Cerebellar cortex (tissue), 1 donor: ENCODE results near the gene GRIK5.

Source experiments
- DNase-seq: peaks from one replicate; pipeline ENCODE4 v3.0.0-alpha.2; 2015; ENCODE audit warnings: low spot score

The GRIK5 gene

GRCh38 chr19:42010245-42011126 is 59.5 kb downstream of the GRIK5 start:
- no peak for DNase-seq

- DNase-seq = no peak
Observed at GRCh38 chr19:42006569-42006968, 63.4 kb downstream of the GRIK5 start.

- no peak for DNase-seq
Observed at GRCh38 chr19:42005504-42005903, 64.5 kb downstream of the GRIK5 start.

DNA sequence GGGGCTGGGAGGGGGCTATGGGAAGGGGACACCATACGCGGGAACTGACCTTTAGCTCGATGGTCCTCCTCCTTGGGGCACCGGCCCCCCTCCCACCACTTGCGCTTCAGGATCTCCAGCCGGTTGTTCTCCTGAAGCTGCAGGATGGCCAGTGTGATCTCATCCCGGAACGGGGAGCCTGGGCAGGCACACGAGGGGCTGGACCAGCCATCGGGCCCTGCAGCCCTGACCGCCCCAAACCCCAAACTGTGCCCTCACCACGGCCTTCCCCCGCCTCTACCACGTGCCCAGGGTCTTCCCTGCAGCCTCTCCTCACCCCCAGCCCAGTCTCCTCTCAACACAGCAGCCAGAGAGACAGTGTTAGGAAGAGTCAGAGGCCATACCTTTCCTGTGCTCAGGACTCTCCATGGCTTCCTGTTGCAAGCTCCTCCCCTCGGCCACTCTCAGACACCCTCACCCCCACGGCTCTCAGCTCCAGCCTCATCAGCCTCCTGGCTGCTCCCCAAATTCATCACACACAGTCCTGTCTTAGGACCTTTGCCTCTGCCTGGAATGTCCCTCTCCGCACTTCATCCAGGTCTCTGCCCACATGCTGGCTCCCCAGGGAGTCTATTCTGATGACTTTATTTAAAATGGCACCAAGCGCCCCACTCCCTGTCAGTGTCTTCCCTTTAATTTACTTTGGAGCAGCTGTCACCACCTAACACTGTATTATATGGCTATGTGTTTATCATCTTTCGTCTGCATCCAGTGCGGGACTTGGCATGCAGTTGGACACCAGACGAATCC is 66.3 kb downstream of the GRIK5 start:
- DNase-seq = no peak

DNA sequence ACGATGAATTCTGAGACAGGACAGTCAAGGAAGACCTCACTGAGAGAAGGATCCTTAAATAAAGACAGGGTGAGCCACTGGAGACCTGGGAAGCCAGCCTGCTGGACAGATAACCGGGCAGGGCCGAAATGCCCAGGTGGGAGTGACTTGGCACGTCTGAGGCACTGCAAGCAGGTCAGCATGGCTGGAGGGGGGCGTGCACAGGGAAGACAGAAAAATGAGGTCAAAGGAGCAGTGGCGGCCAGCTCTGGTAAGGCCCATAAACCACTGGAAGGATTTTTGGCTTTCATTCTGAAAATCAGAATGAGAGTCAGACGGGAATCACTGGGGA is 70.2 kb downstream of the GRIK5 start:
- DNase-seq = peak; percentile 58

DNA sequence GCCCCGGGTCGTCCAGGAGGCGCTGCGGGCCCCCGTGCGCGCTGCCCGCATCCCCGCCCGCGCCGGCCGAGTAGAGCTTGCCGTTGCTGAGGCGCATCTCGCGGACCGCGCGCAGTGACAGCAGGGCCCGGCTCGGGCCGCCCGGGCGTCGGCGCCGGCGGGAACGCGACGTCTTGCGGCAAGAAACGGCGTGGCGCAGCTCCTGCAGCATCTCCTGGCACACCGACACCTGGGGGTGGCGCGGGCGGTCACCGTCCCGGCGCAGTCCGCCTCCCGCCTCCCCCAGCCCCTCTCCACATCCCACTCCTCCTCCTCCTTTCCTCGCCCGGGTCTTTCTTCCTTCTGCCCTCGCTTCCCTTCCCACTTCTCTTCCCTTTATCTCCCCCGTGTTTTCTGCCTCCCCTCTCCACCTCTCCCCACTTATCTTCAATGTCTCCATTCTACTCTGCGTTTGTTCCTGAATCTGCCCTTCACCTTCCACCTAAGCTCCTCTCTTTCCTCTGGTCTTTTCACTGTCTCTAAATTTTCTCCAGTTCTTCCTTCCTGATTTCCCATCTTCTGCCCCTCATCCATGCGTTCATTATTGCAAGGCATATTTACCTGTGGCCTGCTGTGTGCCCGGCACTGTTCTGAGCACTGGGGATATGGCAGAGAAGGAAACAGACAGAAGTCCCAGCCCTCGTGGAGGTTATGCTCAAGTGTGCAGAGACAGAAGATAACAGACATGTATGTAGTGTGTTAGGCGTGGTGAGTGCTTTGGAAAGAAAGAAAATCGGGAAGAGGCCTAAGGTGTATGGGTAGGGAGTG is 70.7 kb downstream of the GRIK5 start:
- peak; percentile 16 for DNase-seq

- peak; percentile 64 for DNase-seq
Observed at GRCh38 chr19:41998246-41999020, 71.6 kb downstream of the GRIK5 start.

GRCh38 chr19:41997851-41998229 is 72.2 kb downstream of the GRIK5 start:
- peak; percentile 40 for DNase-seq

GRCh38 chr19:41997121-41997850 is 72.7 kb downstream of the GRIK5 start:
- peak; percentile 21 for DNase-seq

GRCh38 chr19:41995959-41996797 is 73.8 kb downstream of the GRIK5 start:
- DNase-seq = peak; percentile 83

DNA sequence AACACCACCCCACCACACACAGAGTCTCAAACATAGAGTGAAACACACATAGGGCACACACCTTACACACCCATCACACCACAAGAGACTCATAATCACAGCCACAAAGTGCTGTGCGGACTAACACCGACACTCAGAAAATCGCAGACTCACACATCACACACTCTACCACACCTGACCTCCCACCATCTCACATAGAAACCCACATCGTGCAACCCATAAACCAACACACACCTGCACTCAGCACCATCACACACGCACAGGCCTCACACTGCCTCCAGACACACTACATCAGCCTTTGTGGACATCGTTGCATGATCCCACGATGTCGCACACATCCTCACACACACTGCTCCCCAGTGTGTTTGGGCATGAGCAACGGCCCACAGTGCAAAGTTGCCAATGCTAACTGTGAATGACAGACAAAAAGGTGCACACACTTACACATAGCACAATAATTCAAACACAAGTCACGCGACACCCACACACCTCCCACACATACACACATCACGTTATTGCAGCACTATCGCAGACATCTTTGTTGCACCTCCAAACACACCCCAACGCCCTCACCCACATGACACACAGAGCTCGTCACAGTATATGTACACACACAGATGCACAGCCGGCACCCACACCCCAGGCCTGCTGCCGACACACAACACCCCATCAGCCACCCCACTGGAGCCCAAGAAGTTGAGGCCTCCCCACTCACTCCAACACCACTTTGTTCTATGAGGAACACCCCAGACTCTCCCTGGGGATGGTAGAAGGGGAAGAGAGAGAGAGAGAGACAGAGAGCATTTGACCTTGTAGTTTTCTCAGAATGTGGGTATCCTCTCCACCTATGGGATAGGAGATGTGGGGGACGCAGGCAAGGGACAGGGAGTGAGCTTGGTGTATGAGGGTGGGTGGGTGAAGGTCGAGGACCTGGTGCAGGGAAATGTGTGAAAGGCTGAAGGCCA is 74.7 kb downstream of the GRIK5 start:
- DNase-seq = no peak

DNA sequence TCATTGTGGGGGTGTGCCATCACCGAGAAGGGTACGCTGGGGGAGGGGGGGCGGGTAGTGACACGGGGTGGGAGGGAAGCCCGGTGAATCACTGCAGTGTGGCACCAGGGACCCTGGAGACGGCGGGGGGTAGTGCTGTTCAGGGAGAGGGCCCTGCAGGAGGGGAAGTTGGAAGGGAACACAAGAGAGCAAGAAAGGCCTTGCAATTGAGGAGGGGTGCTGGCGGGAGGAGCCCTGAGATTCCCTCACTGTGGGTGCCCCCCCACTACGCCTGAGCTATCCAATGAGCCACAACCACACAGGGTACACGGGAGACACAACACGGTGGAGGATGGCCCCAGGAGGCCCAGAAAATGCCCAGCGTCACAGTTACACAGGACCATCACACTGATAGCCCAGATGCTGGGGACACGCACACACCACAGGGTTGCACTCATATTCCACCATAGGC is 75.5 kb downstream of the GRIK5 start:
- DNase-seq = peak; percentile 9

- DNase-seq = peak; percentile 79
Observed at GRCh38 chr19:41993612-41994483, 76.2 kb downstream of the GRIK5 start, which contains the start of gene ATP1A3. ATP1A3 (minus strand) TSS chr19:41994230; CDS start chr19:41994076, 154 bp downstream.

- peak; percentile 53 for DNase-seq
Observed at GRCh38 chr19:41991925-41992569, 78.0 kb downstream of the GRIK5 start.

DNA sequence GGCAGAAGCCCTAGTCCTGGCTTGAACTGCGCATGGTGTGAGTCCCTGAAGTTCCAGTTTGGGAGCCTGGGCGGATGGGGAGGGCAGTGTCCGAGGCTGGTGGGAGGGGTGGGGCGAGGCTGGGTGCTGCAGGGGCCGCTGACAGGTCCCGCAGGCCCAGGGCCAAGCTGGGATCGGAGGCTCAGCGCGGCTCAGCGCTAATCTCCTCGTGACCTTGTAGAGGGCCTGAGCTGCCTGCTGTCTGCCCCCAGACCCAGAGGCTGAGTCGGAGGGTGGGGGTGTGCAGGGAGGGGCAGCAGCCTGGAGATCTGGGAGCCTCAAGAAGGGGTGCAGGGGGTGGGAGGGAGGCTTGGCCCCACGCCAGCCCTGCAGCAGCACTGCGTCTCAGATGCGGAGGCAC is 79.0 kb downstream of the GRIK5 start:
- peak; percentile 13 for DNase-seq

GRCh38 chr19:41990615-41991014 is 79.4 kb downstream of the GRIK5 start:
- DNase-seq = no peak

DNA sequence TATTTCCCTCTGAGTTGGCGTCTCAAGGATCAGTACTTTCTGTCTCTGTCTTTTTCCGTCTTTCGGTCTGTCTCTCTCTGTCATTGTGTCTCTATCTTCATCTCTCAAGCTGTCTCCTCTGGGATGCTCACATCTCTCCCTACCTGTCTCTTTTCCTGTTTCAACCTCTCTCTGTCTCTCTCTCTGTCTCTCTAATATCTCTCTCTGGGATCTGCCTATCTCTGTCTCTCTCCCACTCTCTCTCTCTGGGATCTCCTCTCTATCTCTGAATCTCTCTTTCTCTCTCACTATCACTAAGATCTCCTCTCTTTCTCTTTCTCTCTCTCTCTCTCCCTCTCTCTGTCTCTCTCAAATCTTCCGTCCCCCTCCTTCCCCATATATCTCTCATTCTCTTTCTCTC is 80.0 kb downstream of the GRIK5 start:
- DNase-seq = no peak
